Renal cortical epithelial cell (primary cell): Measurements from ENCODE around the gene WNT9A. TPM values are rescaled to one million over a fixed set of nuclear protein-coding genes. Genes with fewer than 3 reads are reported as not detected.
"Not testable (repeated sequence)": the region's sequence is repeated elsewhere in the genome, so short reads cannot be mapped to it uniquely, and the experiment has no call there.

Experiments
- DNase-seq: peaks from one replicate; pipeline ENCODE4 v3.0.0-alpha.2; 2011; ENCODE audit warnings: low read depth
- total RNA-seq: library from RNA; depleted of rRNA; stranded (reverse); fragments of >200 nt; gene quantifications from 2 replicates; pipeline ENCODE4 v1.2.3, GENCODE V29; 2014

Gene WNT9A
- total RNA-seq, 1 donor from 2014 or later, result 0.89 TPM

GRCh38 chr1:227886993-227887696 is 60.6 kb downstream of the WNT9A start:
- DNase-seq, result no peak

GRCh38 chr1:227886503-227886961 is 61.2 kb downstream of the WNT9A start:
- no peak for DNase-seq

- peak; percentile 25 for DNase-seq
Observed at GRCh38 chr1:227885648-227886502, 61.9 kb downstream of the WNT9A start.

GRCh38 chr1:227885135-227885647 is 62.5 kb downstream of the WNT9A start:
- no peak for DNase-seq

- no peak for DNase-seq
Observed at GRCh38 chr1:227884370-227885134, 63.2 kb downstream of the WNT9A start.

- DNase-seq, result no peak
Observed at GRCh38 chr1:227883641-227884301, 64.0 kb downstream of the WNT9A start.

GRCh38 chr1:227883073-227883520 is 64.6 kb downstream of the WNT9A start:
- DNase-seq, result no peak

- no peak for DNase-seq
Observed at GRCh38 chr1:227880342-227880924, 67.3 kb downstream of the WNT9A start.

- DNase-seq, result not testable (repeated sequence)
Observed at GRCh38 chr1:227877810-227878209, 69.9 kb downstream of the WNT9A start.

- not testable (repeated sequence) for DNase-seq
Observed at GRCh38 chr1:227871892-227872291, 75.8 kb downstream of the WNT9A start.

GRCh38 chr1:227870366-227870765 is 77.4 kb downstream of the WNT9A start:
- DNase-seq, result no peak

- no peak for DNase-seq
Observed at GRCh38 chr1:227869851-227870305, 77.9 kb downstream of the WNT9A start.

GRCh38 chr1:227869279-227869842 is 78.4 kb downstream of the WNT9A start:
- no peak for DNase-seq

Other genes with a start within 250 kb of the WNT9A start
- gene JMJD4, start 212.6 kb downstream of the WNT9A start, total RNA-seq, result 22.2 and 36.3 TPM in 2 replicates
- gene SNAP47, start 212.5 kb downstream of the WNT9A start, total RNA-seq, result 44.1 and 65.5 TPM in 2 replicates
- not detected in 2 replicates for gene PRSS38, start 132.3 kb downstream of the WNT9A start, total RNA-seq
- gene WNT3A, start 59.1 kb upstream of the WNT9A start, total RNA-seq, result not detected in 2 replicates
- gene ARF1, start 134.8 kb upstream of the WNT9A start, total RNA-seq, result 162 and 184 TPM in 2 replicates
- gene C1orf35, start 155.4 kb upstream of the WNT9A start, total RNA-seq, result 7.1 and 13.0 TPM in 2 replicates
- gene MRPL55, start 161.4 kb upstream of the WNT9A start, total RNA-seq, result 36.3 and 62.9 TPM in 2 replicates
- 127 and 438 TPM in 2 replicates for gene GUK1, start 192.3 kb upstream of the WNT9A start, total RNA-seq
- gene GJC2, start 202.0 kb upstream of the WNT9A start, total RNA-seq, result 0.50 and 0.69 TPM in 2 replicates
- 2.6 and 10.4 TPM in 2 replicates for gene IBA57, start 217.9 kb upstream of the WNT9A start, total RNA-seq